ENCODE data around the gene C14orf132.

Gene C14orf132

DNA sequence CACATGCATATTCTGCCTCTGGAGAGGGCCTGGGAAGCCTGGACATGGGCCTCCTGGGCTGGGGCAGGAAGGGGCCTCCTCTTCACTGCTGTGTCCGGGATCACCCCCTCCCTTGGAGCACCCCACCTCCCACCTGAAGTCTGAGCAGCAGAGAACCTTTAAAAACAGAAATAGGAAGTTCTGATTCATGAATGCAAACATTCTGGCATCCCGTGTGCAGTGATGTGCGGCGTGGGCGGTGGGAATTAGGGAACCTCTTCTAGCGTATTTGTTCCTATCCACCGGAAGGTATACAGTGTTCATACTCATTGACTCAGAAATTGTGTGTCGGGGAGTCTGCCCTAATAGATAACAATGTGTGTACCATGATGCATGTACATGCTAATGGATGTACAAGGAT is 46.2 kb downstream of the C14orf132 start:
- ChIA-PET CTCF (interaction anchor here (0.8 kb wide), 1 partner anchor 13 kb away, joined by 4 read pairs; no protein-coding TSS in a partner anchor), POLR2A (ENCODE audit: low non-redundant PET) (no interaction called here)
- TF ChIP-seq, protein P1, sequence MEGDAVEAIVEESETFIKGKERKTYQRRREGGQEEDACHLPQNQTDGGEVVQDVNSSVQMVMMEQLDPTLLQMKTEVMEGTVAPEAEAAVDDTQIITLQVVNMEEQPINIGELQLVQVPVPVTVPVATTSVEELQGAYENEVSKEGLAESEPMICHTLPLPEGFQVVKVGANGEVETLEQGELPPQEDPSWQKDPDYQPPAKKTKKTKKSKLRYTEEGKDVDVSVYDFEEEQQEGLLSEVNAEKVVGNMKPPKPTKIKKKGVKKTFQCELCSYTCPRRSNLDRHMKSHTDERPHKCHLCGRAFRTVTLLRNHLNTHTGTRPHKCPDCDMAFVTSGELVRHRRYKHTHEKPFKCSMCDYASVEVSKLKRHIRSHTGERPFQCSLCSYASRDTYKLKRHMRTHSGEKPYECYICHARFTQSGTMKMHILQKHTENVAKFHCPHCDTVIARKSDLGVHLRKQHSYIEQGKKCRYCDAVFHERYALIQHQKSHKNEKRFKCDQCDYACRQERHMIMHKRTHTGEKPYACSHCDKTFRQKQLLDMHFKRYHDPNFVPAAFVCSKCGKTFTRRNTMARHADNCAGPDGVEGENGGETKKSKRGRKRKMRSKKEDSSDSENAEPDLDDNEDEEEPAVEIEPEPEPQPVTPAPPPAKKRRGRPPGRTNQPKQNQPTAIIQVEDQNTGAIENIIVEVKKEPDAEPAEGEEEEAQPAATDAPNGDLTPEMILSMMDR (conservative IDR thresholded peaks at IDR 0.05; ENCODE audit: low read depth) = no peak
- no peak for DNase-seq (ENCODE audit: low spot score)
- no peak overlapping the region for H3K27ac ChIP-seq

DNA sequence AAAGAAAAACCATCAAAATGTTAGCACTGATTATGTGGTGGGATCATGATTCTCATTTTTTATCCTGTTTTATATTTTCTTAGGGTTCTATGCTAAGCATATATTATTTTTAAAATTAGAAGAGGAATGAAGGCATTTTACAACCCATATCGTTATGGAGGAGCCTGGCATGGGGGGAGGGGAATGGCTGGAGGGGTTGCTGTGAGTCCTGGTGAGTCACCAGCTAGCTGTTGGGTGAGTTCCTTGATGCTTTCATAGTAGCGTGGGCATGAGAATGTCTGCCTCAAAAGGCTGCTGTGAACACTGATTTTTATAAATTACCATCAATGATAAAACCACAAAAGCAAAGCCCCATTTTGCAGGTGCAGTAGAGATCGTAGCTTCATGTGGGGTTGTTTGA is 46.9 kb downstream of the C14orf132 start:
- H3K27ac ChIP-seq = peak overlapping the region; percentile 7; the same call in 1 of the 2 replicates
- TF ChIP-seq, protein P1 (conservative IDR thresholded peaks at IDR 0.05; ENCODE audit: low read depth) = no peak
- DNase-seq (ENCODE audit: low spot score) = peak; percentile 86
- ChIA-PET POLR2A (ENCODE audit: low non-redundant PET) (interaction anchor here (0.6 kb wide), 1 partner anchor 129 kb away, joined by 3 read pairs; no protein-coding TSS in a partner anchor), CTCF (interaction anchor here (0.7 to 1.8 kb wide), 7 partner anchors 8 to 552 kb away, joined by 3 to 9 read pairs (median 4); no protein-coding TSS in a partner anchor)

DNA sequence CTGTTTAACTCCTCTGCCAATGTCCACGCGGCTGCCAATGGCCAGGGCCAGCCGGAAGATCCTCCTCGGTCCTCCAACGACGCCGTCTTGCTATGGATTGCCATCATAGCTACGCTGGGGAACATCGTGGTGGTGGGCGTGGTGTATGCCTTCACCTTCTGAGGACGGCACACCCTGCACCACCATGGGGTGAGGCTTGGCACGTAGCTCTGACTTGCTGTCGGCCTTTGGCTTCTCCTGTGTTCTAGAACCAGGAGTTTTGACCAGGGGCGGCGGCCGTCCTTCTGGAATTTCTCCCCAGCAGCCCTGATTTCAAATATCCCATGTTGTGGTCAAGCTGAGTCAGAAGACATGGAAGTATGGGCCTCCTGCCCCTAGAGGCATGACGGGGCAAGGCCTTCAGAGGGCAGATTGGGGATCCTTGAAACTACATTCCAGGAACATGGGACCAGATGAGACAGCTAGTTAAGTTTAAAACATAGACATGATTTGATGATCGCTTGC is 47.5 kb downstream of the C14orf132 start:
- POLR2A ChIA-PET (ENCODE audit: low non-redundant PET) = interaction anchor here (0.6 kb wide), 1 partner anchor 128 kb away, joined by 3 read pairs; no protein-coding TSS in a partner anchor
- TF ChIP-seq, protein P1 (conservative IDR thresholded peaks at IDR 0.05; ENCODE audit: low read depth) = no peak
- CTCF ChIA-PET = interaction anchor here (0.7 to 1.8 kb wide), 7 partner anchors 8 to 553 kb away, joined by 3 to 9 read pairs (median 4); no protein-coding TSS in a partner anchor
- peak; percentile 70 for DNase-seq (ENCODE audit: low spot score)
- H3K27ac ChIP-seq = peak overlapping the region; percentile 7; the same call in 1 of the 2 replicates

DNA sequence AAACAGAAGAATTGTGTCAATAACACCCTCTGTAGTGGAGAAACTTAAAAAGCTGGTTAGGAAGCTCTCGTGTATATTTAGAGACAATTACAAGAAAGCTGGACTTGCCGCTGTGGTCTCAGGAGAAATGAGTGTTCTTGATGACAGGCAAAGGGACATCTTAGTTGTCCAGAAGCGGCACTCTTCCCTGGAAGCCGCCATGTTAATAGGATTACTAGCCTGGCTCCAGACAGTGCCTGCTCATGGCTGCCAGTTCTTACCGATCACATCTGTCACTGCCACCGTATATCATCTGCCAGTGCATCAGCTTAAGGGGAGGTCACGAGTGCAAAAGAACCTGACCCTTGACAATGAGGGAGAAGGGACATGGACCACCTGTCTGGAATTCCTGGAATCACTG is 48.9 kb downstream of the C14orf132 start:
- CTCF ChIA-PET = interaction anchor here (1.8 kb wide), 1 partner anchor 10 kb away, joined by 5 read pairs; no protein-coding TSS in a partner anchor
- no peak overlapping the region for H3K27ac ChIP-seq
- no peak for DNase-seq (ENCODE audit: low spot score)
- POLR2A ChIA-PET (ENCODE audit: low non-redundant PET) = no interaction called here
- TF ChIP-seq, protein P1 (conservative IDR thresholded peaks at IDR 0.05; ENCODE audit: low read depth) = no peak

DNA sequence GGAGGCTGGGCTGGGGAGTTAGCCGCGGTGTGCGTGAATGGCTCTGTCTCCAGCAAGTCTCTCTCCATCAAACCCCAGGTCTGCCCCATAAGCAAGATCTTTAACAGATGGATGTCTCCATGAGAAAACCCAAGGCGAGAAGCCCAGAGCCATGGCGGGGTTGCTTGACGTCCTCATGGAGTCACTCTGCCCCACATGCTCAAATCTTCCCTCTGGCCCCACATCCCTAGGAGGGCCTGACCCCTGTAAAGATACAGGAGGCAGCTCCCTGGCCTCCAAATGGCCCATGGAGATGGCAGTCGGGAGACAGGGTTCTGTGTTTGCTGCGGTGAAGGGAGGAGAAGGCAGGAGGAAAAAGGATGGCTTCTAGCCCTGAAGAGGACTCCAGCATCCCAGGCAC is 49.3 kb downstream of the C14orf132 start:
- no peak for DNase-seq (ENCODE audit: low spot score)
- POLR2A ChIA-PET (ENCODE audit: low non-redundant PET) = no interaction called here
- CTCF ChIA-PET = interaction anchor here (0.5 to 0.6 kb wide), 2 partner anchors 414 to 1028 kb away, joined by 3 read pairs; no protein-coding TSS in a partner anchor
- TF ChIP-seq, protein P1 (conservative IDR thresholded peaks at IDR 0.05; ENCODE audit: low read depth) = no peak
- H3K27ac ChIP-seq = no peak overlapping the region

DNA sequence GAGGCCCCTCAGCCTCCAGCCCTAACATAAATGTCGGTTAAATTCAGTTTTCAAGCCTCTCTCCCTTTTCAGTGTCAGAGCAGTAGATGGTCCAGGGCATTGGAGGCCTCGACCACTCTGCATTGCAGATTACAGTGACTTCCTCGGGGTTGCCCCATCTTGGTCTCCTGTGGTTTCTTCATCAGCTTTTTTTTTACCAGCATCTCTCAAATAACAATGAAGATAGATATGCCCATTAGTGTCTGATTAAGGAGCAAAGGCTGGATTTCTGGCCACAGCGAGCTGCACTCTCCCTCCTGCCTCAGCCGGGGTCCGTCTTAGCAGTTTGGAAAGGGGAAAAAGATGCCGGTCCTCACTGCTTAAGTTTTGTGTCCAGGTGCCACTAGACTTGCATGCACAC is 49.7 kb downstream of the C14orf132 start:
- TF ChIP-seq, protein P1 (conservative IDR thresholded peaks at IDR 0.05; ENCODE audit: low read depth) = no peak
- ChIA-PET CTCF (interaction anchor here (0.5 to 0.6 kb wide), 2 partner anchors 414 to 1028 kb away, joined by 3 read pairs; no protein-coding TSS in a partner anchor), POLR2A (ENCODE audit: low non-redundant PET) (no interaction called here)
- H3K27ac ChIP-seq = no peak overlapping the region
- no peak for DNase-seq (ENCODE audit: low spot score)
